NCI-H2227 (cell line): Measurements from ENCODE around the gene PSG3.
"Not testable (repeated sequence)": the region's sequence is repeated elsewhere in the genome, so short reads cannot be mapped to it uniquely, and the experiment has no call there.

Source experiments
- DNase-seq: peaks from one replicate; lab custom pipeline; 2025; ENCODE audit not compliant: unreplicated experiment; lab: John Stamatoyannopoulos, UW

PSG3 gene

DNA sequence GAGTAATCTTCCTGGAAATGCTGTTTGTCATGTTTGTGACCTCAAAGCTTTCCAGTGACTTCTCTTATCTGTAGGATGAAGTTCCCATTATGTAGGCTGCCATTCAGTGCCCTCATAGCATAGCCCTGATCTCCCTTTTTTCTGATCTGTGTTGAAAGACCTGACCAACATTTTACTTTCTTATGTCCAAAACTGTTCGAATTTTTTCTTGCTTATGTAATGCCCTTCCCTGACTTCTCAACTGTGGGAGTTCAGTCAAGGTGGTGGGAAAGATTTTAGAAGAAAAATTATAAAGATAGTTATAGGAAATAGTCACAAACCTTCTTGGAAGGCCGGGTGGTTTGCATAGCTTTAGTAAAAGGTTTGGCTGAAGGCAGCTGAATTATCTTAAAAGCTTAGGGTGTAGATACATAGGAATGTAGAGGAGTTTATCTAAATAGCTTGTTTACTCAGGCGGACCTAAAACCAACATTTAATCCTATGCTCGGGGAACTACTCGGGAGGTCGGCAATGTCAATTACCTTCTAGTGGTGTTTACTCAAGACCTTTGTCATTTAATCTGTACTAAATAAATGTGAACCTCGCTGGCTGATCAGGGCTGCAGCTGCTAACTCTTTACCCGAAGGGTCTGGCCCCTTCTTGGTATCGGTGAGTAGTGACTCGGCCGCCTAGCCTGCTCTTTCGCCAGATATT, 44.3 kb downstream of the PSG3 start:
- DNase-seq, result no peak

DNA sequence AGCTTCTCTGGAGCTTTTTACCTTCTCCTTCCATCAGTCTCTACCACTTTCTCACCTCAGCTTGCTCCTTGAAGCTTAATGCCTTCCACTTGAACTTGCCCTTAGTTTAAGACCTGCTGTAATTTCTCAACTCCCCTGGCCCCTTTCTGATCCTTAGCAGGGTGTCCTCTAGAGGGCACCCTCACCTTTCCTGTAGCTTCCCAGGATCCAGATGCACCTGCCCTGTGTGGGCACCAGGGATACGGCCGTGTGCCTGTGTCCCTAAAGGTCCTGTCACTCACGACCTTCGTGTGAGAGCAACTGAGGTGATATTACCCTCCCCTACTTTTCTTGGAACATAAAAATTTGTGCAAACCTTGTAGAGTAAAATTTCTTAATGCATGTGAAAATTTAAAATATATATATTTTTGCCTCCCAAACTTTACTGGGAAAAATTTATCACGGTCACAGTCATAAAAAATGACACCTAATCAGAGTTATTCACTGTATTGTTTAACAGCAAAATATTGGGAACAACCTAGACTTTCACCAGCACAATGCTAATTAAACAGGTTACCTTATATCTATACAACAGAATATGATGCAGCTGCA, 46.4 kb downstream of the PSG3 start:
- peak; percentile 41 for DNase-seq

DNA sequence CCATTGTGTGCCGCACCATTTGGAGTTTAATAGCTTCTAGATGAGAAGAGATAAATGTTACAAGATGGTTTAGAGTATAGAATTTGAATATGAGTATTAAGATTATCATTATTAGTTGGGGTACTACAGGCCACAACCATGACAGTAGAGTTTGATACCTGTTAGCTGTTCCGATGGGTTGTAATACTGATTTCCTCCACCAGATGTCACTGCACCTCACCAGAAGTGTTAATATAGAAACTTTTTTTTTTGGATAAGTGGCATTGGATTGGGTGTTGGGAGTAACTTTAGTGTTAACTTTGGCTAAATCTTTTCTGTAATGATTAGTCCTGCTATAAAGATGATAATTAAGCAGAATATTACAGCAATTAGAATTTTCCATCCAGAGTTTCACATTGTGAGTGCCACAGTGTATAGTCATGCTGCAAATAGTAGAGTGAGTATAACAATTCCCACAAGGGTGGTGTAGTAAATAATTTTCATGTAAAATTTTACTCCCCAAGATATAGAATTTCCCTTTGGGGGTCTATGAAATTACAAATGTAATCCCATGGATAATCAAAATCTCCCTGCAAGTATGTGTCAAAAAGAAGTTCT, 56.3 kb downstream of the PSG3 start:
- peak; percentile 47 for DNase-seq

DNA sequence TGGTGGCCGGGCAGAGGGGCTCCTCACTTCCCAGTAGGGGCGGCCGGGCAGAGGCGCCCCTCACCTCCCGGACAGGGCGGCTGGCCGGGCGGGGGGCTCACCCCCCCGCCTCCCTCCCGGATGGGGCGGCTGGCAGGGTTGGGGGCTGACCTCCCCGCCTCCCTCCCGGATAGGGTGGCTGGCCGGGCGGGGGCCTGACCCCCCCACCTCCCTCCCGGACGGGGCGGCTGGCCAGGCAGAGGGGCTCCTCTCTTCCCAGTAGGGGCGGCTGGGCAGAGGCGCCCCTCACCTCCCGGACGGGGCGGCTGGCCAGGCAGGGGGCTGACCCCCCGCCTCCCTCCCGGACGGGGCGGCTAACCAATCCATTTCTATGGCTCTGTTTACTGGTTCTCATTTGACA, 64.0 kb downstream of the PSG3 start:
- DNase-seq, result not testable (repeated sequence)

DNA sequence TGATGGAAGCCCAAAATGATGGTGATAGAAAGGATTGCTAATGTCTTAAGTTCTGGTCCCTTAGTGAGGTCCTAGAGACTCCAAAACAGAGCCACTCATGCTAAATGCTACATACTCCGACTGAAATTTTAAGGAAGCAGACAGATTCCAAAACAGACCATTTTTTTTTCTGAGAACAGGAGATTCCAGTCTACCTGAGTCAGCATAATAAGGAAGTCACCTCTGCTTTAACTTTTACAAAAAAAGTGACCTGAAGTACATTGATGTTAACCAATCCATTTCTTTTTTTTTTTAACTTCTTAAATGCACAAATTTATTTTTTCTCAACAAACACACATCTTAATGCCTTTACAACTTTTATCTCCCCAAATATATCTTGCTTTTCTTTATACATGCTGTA, 65.7 kb downstream of the PSG3 start:
- DNase-seq, result not testable (repeated sequence)
